ENCODE data around the gene PRC1.
"Not testable (repeated sequence)": the region's sequence is repeated elsewhere in the genome, so short reads cannot be mapped to it uniquely, and the experiment has no call there.

PRC1 gene

GRCh38 chr15:90931828-90932659, 62.3 kb downstream of the PRC1 start, which contains the start of gene HDDC3:
TSS of gene HDDC3 (minus strand) at chr15:90932549. CDS start at chr15:90932540, 9 bp downstream.
- DNase-seq, result peak; percentile 90

- DNase-seq, result no peak
These were observed 62.8 kb downstream of the PRC1 start for GRCh38 chr15:90931575-90931827.

GRCh38 chr15:90930861-90931574, 63.3 kb downstream of the PRC1 start:
- DNase-seq, result no peak

- no peak for DNase-seq
These were observed 64.9 kb downstream of the PRC1 start for GRCh38 chr15:90929246-90930019.

- DNase-seq, result not testable (repeated sequence)
These were observed 66.2 kb downstream of the PRC1 start for GRCh38 chr15:90928106-90928505.

GRCh38 chr15:90926766-90927165, 67.6 kb downstream of the PRC1 start:
- not testable (repeated sequence) for DNase-seq

GRCh38 chr15:90924375-90924774, 70.0 kb downstream of the PRC1 start:
- no peak for DNase-seq

GRCh38 chr15:90922712-90923322, 71.5 kb downstream of the PRC1 start:
- DNase-seq, result not testable (repeated sequence)

GRCh38 chr15:90921887-90922286, 72.4 kb downstream of the PRC1 start:
- DNase-seq, result no peak

- no peak for DNase-seq
These were observed 75.5 kb downstream of the PRC1 start for GRCh38 chr15:90918835-90919234.

- DNase-seq, result no peak
These were observed 76.1 kb downstream of the PRC1 start for GRCh38 chr15:90918034-90918788.

- DNase-seq, result no peak
These were observed 76.8 kb downstream of the PRC1 start for GRCh38 chr15:90917569-90917968.

- no peak for DNase-seq
These were observed 77.9 kb downstream of the PRC1 start for GRCh38 chr15:90916461-90916860.

Data from CD4-positive, alpha-beta T cell treated with Interleukin-21 for 1 hour (primary cell).